ENCODE results near the gene DDX10.

The DDX10 gene

GRCh38 chr11:108914981-108915380, 250.1 kb downstream of the DDX10 start:
- DNase-seq = no peak

- no peak for DNase-seq
Measured at GRCh38 chr11:108915666-108916065, 250.8 kb downstream of the DDX10 start.

GRCh38 chr11:108916290-108916689, 251.4 kb downstream of the DDX10 start:
- no peak for DNase-seq

- no peak for DNase-seq
Measured at GRCh38 chr11:108916935-108917334, 252.1 kb downstream of the DDX10 start.

GRCh38 chr11:108921211-108921610, 256.3 kb downstream of the DDX10 start:
- DNase-seq = no peak

GRCh38 chr11:108922241-108922640, 257.4 kb downstream of the DDX10 start:
- DNase-seq = no peak

- no peak for DNase-seq
Measured at GRCh38 chr11:108923413-108923812, 258.5 kb downstream of the DDX10 start.

GRCh38 chr11:108926171-108926840, 261.4 kb downstream of the DDX10 start:
- no peak for DNase-seq

- DNase-seq = no peak
Measured at GRCh38 chr11:108926841-108927577, 262.1 kb downstream of the DDX10 start.

GRCh38 chr11:108927791-108928545, 263.1 kb downstream of the DDX10 start:
- no peak for DNase-seq

- no peak for DNase-seq
Measured at GRCh38 chr11:108929241-108929640, 264.4 kb downstream of the DDX10 start.

GRCh38 chr11:108931168-108931567, 266.3 kb downstream of the DDX10 start:
- no peak for DNase-seq

- DNase-seq = no peak
Measured at GRCh38 chr11:108933630-108934029, 268.8 kb downstream of the DDX10 start.

- no peak for DNase-seq
Measured at GRCh38 chr11:108934289-108934688, 269.4 kb downstream of the DDX10 start.

- no peak for DNase-seq
Measured at GRCh38 chr11:108934696-108935095, 269.8 kb downstream of the DDX10 start.

GRCh38 chr11:108937746-108938145, 272.9 kb downstream of the DDX10 start:
- DNase-seq = no peak

GRCh38 chr11:108938604-108939003, 273.7 kb downstream of the DDX10 start:
- DNase-seq = no peak

- DNase-seq = no peak
Measured at GRCh38 chr11:108939135-108939534, 274.3 kb downstream of the DDX10 start.

GRCh38 chr11:108943853-108944252, 279.0 kb downstream of the DDX10 start:
- DNase-seq = no peak

- DNase-seq = no peak
Measured at GRCh38 chr11:108944471-108945178, 279.8 kb downstream of the DDX10 start.

- DNase-seq = no peak
Measured at GRCh38 chr11:108945341-108945740, 280.5 kb downstream of the DDX10 start.

- no peak for DNase-seq
Measured at GRCh38 chr11:108947654-108948570, 283.0 kb downstream of the DDX10 start.
